ENCODE data around the gene HS3ST5. TPM values are rescaled to one million over a fixed set of nuclear protein-coding genes. Genes with fewer than 3 reads are reported as not detected.
"Not testable (repeated sequence)": the region's sequence is repeated elsewhere in the genome, so short reads cannot be mapped to it uniquely, and the experiment has no call there.

Gene HS3ST5
- total RNA-seq, 1 donor from 2014 or later = not detected

- no peak overlapping the region for H3K27ac ChIP-seq
- intact Hi-C loops (cut with DNase I) = no loop called here
- no peak for DNase-seq (ENCODE audit: extremely low spot score in 2 of 2)
Observed at GRCh38 chr6:114319749-114320148, 23.1 kb downstream of the HS3ST5 start.

DNA sequence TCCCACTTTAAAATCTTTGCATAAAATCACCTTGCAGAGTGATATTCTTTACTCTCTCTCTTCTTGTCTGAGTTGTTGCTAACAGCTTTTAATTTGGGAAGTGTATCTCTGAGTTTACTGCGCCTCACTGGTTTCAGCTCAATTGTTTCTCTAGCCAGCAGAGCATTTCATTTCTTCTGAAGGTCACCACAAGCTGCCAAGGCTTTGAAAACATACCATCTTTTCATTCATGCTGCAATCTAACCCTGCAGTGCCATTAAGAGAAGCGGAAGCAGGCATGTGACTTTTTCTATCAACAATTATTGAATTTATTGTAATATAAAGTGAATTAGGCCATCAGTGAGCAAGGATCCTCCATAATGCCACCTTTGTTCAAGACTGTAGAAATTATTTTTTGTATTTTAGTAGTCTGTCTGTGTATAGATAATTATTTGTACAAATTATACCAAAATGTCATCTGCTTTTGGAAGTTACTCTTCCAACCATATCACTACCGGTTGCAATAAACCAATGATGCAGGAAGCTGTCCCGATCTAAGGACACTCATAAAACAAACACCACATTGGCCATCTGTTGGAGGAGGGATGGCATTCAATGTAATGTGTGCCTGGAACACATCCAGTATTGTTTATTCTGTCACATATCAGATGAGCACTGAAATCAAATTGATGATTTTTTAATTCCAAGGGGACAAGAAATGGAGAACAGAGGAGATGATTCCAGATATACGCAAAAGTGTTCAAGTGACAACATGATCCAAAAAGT lies 26.8 kb downstream of the HS3ST5 start:
- Histone ChIP-seq H3K36me3 (no peaks in the 10 kb centered on the region), H3K4me1 (no peaks in the 10 kb centered on the region), H3K27me3 (no peaks in the 10 kb centered on the region), H3K4me3 (no peak overlapping the region), H3K9me3 (no peaks in the 10 kb centered on the region), H3K27ac (no peak overlapping the region)
- TF ChIP-seq POLR2A (IDR thresholded peaks at IDR 0.05) (no peak), CTCF (IDR thresholded peaks at IDR 0.05) (no peak)
- DNase-seq (ENCODE audit: extremely low spot score in 2 of 2) = no peak
- intact Hi-C loops (cut with DNase I) = no loop called here

More at GRCh38 chr6:114319749-114320148, 23.1 kb downstream of the HS3ST5 start:
- Histone ChIP-seq H3K9me3 (no peaks in the 10 kb centered on the region), H3K27me3 (no peaks in the 10 kb centered on the region), H3K4me1 (no peaks in the 10 kb centered on the region), H3K4me3 (no peak overlapping the region), H3K36me3 (no peaks in the 10 kb centered on the region)
- TF ChIP-seq POLR2A (IDR thresholded peaks at IDR 0.05) (no peak), POLR2AphosphoS5 (IDR thresholded peaks at IDR 0.05; ENCODE audit: insufficient read depth in 1 of 2, low read depth in 1 of 2) (no peak), CTCF (IDR thresholded peaks at IDR 0.05) (no peak)

DNA sequence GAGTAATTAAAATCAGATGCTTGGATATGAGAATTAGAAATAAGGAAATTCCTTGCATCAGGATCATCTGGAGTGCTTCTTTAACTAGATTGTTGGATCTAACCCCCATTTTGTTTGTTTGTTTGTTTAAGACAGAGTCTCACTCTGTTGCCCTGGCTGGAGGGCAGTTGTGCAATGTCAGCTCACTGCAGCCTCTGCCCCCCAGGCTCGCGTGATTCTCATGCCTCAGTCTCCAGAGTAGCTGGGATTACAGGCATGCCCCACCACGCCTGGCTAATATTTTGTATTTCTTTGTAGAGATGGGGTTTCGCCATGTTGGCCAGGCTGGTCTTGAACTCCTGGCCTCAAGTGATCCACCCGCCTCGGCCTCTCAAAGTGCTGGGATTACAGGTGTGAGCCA lies 29.0 kb downstream of the HS3ST5 start:
- H3K4me3 ChIP-seq; DNase-seq (ENCODE audit: extremely low spot score in 2 of 2); H3K27ac ChIP-seq; intact Hi-C loops (cut with DNase I); H3K4me1 ChIP-seq; H3K36me3 ChIP-seq; H3K27me3 ChIP-seq; H3K9me3 ChIP-seq: not testable (repeated sequence)

DNA sequence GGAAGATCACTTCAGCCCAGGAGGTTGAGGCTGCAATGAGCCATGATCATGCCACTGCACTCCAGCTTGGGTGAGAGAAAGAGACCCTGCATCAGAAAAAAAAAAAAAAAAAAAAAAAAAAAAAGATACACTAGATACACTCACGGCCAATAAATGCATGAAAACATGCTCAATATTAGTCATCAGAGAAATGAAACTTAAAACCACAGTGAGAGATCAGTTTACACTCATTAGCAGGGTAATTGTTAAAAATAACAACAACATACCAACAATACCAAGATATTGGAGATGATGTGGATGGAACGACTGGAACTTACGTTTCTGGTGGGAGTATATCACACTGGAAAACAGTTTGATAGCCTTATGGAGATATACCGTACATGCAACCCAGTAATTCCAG lies 29.9 kb downstream of the HS3ST5 start:
- Histone ChIP-seq H3K27ac (no peak overlapping the region), H3K36me3 (no peaks in the 10 kb centered on the region), H3K9me3 (no peaks in the 10 kb centered on the region), H3K4me3 (no peak overlapping the region), H3K4me1 (no peaks in the 10 kb centered on the region), H3K27me3 (no peaks in the 10 kb centered on the region)
- DNase-seq (ENCODE audit: extremely low spot score in 2 of 2) = no peak
- intact Hi-C loops (cut with DNase I) = no loop called here
- TF ChIP-seq POLR2A (IDR thresholded peaks at IDR 0.05) (no peak), CTCF (IDR thresholded peaks at IDR 0.05) (no peak), POLR2AphosphoS5 (IDR thresholded peaks at IDR 0.05; ENCODE audit: insufficient read depth in 1 of 2, low read depth in 1 of 2) (no peak)

GRCh38 chr6:114310053-114310452 lies 32.8 kb downstream of the HS3ST5 start:
- no peaks in the 10 kb centered on the region for H3K36me3 ChIP-seq
- H3K4me3 ChIP-seq = no peak overlapping the region
- H3K9me3 ChIP-seq = no peaks in the 10 kb centered on the region
- no peaks in the 10 kb centered on the region for H3K4me1 ChIP-seq
- H3K27ac ChIP-seq = no peak overlapping the region
- no peak for TF ChIP-seq POLR2A (IDR thresholded peaks at IDR 0.05)
- no peak for TF ChIP-seq POLR2AphosphoS5 (IDR thresholded peaks at IDR 0.05; ENCODE audit: insufficient read depth in 1 of 2, low read depth in 1 of 2)
- TF ChIP-seq CTCF (IDR thresholded peaks at IDR 0.05) = no peak
- intact Hi-C loops (cut with DNase I) = no loop called here
- H3K27me3 ChIP-seq = no peaks in the 10 kb centered on the region
- no peak for DNase-seq (ENCODE audit: extremely low spot score in 2 of 2)
